Globus pallidus (tissue), 1 donor: ENCODE data around the gene SPPL3.

ENCODE experiments used
- DNase-seq: peaks from one replicate; pipeline ENCODE4 v3.0.0-alpha.2; 2015; ENCODE audit warnings: low spot score

The SPPL3 gene

GRCh38 chr12:120775862-120776552, 128.2 kb downstream of the SPPL3 start:
- peak; percentile 70 for DNase-seq

DNA sequence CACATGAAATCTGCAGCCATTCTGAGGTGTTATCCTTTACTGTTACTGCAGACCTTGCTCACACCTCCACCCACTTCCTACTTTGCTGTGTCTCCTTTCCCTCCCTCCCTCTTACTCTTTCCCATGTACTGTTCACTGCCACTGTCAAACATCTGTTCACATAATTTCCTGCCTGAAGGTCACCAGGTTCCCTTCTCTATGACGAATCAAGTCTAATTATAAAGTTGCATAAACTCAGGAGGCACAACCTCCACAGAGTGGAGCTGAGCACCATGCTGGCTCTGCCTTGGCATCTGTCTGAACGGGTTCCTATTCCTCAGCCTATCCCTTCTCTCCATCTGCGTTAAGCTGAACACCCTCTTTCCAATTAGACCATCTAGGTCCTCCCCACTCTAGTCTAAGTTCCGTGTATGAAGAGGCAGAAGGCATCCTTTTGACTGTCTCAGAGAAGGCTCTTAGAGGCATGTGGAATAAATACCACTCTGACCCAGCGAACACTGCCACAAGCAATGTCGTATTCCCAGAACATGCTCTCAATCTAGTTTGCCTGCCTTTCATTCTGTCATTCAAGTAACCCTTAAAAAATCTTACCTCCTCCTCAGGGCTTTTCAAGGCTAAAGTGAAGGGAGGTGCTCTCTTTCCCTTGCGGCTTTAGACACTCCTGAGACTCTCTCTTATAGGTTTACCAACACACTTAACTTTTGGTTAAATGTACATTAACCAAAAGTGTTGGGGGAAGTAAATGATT, 129.8 kb downstream of the SPPL3 start:
- no peak for DNase-seq

GRCh38 chr12:120771097-120771496, 133.1 kb downstream of the SPPL3 start:
- DNase-seq: no peak

DNA sequence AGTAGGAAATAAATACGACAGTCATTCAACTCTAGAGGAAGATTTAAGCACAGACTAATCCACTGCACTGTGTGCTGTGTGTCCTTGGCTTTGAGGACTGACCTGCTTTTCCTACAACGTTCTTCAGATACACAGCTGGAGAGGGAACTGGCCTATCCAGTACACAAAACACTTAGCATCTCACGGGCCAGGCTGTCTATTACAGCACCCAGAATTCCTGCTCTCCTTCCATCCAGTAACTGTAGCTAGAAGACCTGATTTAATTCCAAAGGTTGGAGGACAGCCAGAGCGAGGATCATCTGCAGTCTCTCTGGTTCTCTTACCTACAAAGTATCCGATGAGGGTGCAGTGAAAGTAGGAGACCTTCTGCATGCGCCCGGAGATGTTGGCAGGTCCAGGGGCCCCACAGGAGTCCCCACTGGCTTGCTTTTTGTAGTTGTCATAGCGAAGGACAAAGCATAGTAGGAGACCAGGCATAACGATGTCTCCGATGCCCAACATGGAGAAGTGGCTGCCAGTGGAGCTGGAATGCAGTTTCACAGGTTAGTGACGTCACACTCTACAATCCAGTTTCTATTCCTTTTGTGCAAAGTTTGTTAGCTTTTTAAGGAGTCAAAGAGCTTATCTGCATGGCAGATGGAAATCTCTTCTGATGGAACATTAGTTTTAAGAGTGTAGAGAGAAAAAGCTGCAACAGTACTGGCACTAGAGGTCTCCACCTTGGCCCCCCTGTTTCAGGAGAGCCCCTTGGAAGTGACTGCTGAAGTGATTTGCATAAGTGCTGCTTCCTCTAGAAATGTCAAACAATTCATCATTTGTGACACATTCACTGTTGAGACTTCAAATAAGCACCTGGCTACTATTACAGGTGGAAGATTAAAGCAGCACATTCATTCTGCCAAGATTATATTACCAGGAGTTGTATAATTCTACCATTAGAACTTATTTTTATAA, 136.8 kb downstream of the SPPL3 start:
- DNase-seq: no peak

DNA sequence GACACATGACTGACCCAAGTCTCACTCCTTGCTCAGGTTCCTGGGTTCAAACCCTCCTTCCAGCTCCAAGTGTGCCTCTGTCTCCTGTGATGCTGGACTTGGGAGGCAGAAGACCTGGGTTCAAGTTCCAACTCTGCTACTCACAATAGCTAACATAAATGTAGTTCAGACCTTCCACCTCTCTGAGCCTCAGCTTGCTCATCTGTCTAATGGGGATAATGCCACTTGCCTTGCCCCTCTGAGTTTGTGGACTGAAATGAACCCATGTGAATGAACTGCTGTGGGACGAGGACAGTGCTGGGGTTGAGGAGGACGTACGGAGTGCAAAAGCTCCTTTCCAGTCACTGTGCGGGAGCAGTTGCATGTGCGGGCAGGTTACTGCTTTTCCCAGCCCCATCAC, 137.6 kb downstream of the SPPL3 start:
- DNase-seq: no peak

DNA sequence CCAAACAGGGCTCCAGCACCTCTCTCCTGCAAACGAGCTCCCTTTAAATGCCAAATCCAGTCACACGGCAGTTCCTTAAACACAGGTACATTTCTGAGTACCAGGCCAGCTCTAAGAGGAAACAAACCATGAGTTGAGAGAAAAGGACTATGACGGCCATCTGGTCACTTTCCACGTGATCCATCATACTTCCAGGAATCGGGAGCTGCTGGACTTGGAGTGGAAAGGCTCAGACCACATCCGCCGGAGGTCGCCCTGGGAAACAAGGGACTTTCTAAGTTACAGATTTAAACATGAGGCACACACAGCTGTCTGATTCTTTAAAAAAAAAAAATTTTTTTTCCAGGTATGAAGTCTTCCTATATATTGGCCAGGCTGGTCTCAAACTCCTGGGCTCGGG, 139.3 kb downstream of the SPPL3 start:
- no peak for DNase-seq

- no peak for DNase-seq
Measured at GRCh38 chr12:120763250-120763649, 140.9 kb downstream of the SPPL3 start.

DNA sequence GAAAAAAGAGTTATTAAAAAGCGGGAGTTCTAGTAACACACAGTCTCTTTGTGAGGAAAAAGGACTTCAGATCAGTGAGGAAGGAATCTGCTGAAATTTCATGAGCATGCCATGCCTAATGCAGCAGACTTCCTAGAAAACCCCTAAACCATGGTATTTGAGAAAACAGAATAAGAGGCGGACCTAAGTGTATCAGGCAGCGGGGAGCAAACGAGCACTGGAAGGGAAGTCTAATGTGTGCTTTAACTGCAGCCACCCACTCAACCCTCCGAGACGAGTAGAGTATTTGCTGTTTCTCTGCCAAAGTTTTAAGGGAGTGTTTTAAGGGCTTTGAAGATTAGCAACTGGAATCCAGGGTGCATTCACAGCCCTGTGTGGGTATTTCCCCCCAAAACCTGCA, 142.1 kb downstream of the SPPL3 start:
- DNase-seq: no peak

GRCh38 chr12:120761519-120761934, 142.6 kb downstream of the SPPL3 start:
- no peak for DNase-seq

- no peak for DNase-seq
Measured at GRCh38 chr12:120760349-120761254, 143.6 kb downstream of the SPPL3 start.

DNA sequence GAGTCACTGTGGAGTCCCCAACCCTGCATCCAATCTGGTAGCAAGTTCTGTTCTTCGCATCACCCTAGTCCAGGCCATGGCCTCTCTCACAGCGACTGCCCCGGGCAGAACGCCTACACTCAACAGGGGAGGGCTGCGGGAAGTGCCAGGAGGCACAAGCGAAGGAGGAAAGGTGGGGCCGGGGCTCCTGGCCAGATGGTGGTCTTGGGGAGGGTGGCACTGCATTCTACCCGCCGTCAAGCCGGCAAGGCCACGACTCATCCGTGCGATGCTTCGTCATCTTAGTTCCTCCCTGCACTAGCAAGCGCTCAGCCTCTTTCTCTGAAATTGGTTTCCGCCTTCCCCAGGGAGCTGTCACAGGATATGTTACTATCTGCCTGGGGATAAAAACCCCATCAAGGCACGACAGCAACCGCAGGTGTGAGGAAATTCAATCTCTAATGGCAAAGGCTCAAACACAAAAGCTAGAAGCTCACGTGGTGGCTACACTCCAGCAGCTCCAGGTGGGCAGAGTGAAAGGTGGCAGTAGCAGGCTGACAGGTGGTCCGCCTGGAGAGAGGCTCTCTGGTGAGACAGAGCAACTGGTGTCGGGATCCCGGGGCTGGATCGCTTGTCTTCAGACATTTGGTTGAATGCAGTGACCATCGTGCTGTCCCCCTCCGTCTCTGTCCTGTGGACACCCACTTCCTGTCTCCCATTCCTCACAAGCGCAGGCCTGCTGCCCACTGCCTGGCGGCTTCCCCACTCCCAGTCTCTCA, 144.4 kb downstream of the SPPL3 start:
- DNase-seq: no peak

DNA sequence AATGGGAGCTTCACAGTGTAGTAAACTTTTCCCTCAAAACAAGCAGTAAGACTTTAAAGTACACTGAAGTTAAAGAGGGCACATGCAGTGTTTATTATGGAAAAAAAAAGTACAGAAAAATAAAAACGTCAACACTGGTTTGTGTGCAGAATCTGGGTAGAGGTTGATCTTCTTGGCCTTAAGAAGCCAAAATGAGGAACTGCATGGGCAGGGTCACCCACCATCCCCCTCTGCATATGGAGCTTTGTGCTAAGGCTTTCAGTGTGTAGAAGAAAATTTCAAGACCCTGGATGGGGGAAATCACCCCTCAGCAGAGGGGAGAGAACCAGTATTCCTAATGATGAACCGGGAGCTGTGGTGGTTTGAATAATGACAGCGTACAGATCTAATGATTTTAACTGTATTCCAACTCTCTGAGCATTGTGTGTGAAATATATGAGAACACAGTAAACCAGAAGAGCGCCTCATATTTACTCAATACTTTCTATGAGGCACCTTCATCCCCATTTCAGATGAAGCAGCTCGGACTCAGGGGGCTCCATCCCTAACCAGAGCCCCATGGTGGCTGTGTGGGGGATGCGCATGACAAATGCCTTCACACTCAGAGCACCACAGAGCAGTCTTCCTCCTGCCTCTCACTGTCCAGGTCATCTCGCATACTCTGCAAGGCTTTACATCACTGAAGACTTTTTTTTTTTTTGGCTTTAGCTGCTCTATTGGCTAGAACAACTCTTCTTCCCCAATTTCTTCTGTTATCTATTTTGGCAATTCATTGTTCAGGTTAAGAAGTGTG, 145.2 kb downstream of the SPPL3 start:
- no peak for DNase-seq

- DNase-seq: no peak
Measured at GRCh38 chr12:120757949-120758348, 146.2 kb downstream of the SPPL3 start.

DNA sequence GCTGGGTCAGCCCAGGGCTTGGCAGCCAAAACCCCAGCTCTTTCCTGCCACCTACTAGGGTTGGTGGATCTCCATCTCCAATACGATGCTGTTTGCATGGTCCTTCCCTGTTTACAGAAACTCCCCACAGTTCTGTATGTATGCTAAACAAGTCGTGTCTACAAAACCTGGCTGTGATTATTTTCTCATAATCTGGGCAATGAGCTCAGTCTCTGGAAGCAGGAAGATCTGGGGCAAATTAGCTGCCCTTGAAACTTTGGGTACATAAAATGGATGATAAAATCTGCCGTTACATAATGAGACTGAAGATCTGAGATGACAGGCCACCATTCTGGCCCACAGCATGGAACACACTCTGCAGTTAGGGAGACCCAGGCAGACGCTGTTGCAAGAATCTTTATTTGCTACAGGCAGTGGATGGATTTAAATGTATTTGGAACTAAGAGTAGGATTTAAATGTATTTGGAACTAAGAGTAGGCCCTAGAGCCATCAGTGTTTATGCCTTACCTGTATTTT, 146.9 kb downstream of the SPPL3 start:
- DNase-seq: no peak

- no peak for DNase-seq
Measured at GRCh38 chr12:120755269-120755668, 148.9 kb downstream of the SPPL3 start.

DNA sequence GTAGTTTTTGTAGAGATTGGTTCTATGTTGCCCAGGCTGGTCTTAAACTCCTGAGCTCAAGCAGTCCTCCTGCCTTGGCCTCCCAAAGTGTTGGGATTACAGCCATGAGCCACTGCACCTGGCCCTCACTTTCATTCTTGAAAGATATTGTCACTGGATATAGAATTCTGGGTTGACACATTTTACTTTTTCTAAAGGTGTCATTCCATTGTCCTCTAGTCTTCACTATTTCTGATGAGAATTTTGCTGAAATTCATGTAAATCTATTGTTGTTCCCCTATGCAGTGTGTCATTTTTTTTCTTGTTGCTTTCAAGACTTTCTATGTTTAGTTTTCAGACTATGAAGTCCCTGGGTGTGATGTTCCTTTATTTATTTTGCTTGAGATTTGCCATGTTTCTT, 149.4 kb downstream of the SPPL3 start:
- no peak for DNase-seq

DNA sequence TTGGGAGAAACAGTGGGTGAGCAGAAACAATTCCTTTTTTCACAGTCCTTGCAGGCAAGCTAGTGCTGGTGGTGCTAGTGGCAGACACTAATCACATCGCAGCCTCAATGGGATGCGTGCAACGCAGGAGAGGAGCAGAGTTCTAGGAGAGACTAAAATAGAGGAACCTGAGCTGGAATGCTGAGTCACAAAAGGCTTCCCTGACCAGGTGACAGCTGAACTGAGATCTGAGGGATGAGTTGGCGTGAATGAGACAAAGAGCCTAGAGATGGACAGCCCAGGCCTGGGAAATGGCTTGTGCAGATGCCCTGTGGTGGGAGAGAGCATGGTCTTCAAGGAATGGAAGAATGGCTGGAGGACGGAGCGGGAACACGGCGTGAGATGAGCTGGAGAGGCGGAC, 152.8 kb downstream of the SPPL3 start:
- no peak for DNase-seq

- DNase-seq: no peak
Measured at GRCh38 chr12:120750806-120751205, 153.4 kb downstream of the SPPL3 start.

DNA sequence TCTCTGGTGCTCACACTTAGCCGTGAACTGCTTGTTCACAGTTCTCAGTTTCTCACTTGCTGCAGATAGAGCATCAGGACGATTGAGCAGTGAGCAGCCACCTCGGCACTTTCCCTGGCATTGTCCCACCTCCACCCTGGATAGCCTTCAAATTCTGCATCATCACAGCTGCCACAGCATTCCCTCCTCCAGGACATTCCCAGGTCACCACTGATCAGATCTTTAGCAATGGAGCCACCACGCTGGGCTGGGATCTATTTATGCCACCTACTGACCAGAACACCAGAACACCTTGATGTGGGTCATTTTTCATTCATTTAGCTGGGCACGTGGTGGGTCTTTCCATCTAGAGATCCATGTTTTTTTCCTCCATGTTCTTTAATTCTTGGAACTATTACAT, 154.9 kb downstream of the SPPL3 start:
- DNase-seq: no peak

GRCh38 chr12:120748242-120748641, 155.9 kb downstream of the SPPL3 start:
- DNase-seq: no peak
